GM08714 (cell line): ENCODE measurements around the gene FSTL1.

Source experiments
- H3K4me3 ChIP-seq: fragments of 200-500 bp; sonication (Bioruptor generic); 2 replicates; pipeline ENCODE4 v1.5.1; 2014; ENCODE audit warnings: mild to moderate bottlenecking, low read length, inconsistent platforms
- ZNF274 ChIP-seq: IDR thresholded peaks from 2 replicates; pipeline ENCODE4 v1.6.1; 2012; ENCODE audit warnings: mild to moderate bottlenecking, low read depth, low read length

The FSTL1 gene

DNA sequence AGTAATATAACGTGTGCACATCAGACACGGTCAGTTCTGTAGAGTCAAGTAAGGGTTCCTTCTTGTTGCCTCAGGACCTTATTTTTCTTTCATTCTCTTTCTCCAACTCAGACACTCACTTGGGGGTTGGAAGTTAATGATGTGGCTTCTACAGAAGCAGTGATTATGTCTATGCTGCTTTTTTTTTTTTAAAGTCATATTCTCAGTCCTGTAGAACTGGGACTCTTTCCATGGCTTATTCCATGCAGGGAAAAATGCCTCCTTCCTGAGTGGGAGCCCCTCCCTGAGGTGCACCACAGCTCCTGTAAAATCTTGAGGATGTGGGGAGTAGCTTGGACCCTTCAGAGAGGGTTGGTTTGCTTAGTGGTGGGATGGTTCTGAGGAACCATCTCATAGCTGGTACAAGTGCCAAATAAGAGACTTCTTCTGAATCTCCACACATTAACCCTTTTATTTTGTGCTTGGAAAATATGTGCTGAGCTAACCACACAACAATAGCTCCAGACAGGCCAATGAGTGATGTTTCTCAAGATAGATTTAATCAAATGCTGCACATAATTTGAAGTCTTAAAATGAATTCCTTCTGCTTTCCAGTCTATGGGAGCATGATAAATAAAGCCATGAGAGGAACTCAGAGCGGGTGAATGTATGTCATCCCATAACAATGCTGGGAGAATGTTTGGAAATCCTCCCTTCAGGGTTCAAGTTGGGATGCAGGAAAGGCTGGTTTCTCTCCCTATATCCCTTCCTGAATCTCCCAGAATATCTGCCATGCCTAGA, 23.3 kb upstream of the FSTL1 start:
- H3K4me3 ChIP-seq, result no peak overlapping the region
- no peak for TF ChIP-seq ZNF274

DNA sequence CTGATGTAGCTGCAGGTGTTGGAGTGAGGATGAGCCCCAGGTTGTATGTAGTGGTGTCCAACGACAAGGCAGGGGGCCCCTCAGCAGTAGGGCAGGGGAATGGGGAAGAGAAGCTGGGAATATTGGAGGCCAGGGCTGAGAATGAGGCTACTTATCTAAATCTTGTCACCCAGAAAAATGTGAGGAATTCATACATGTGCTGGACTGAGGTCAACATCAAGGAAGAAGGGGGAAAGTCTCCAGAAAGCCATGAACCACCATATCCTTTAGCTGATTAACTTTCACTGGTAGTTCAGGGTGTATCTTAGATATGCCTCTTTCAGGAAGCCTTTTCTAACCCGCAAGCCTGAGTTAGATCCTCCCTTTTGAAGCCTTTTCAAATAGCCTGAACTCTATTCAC, 22.6 kb upstream of the FSTL1 start:
- no peak for TF ChIP-seq ZNF274
- no peak overlapping the region for H3K4me3 ChIP-seq

- no peak for TF ChIP-seq ZNF274
These were observed 21.5 kb upstream of the FSTL1 start for GRCh38 chr3:120472121-120472844.

DNA sequence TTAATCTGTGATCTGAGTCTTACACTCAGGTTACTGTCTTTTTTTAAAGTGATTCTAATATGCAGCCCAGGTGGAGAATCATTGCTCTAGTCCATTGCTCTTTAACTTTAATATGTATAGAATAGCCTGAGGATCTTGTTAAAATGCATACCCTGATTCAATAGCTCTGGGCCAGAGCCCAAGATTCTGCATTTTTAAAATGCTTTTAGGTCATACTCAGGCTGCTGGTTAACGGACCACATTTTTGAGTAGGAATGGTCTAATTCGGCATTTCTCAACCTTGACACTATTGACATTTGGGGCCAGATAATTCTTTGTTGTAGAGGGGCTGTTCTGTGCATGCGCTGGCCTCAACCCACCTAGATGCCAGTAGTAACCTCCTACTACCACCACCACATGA, 20.9 kb upstream of the FSTL1 start:
- no peak for TF ChIP-seq ZNF274
- H3K4me3 ChIP-seq, result no peak overlapping the region

More at GRCh38 chr3:120472121-120472844, 21.5 kb upstream of the FSTL1 start:
- no peak overlapping the region for H3K4me3 ChIP-seq

- no peak overlapping the region for H3K4me3 ChIP-seq
- no peak for TF ChIP-seq ZNF274
These were observed 20.1 kb upstream of the FSTL1 start for GRCh38 chr3:120470870-120471269.

DNA sequence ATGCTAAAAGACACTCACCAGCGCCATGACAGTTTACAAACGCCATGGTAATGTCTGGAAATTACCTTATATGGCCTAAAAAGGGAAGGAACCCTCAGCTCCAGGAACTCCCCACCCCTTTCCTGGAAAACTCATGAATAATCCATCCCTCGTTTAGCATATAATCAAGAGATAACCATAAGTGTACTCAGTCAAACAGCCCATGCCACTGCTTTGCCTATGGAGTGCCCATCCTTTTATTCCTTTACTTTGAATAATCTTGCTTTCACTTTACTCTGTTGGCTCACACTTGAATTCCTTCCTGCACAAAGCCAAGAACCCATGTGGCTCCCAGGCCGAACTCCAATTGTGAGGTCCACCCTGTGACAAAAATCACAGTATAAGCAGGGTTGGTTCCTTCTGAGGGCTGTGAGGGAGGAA, 19.1 kb upstream of the FSTL1 start:
- H3K4me3 ChIP-seq, result no peak overlapping the region
- TF ChIP-seq ZNF274, result no peak

GRCh38 chr3:120469440-120469839, 18.6 kb upstream of the FSTL1 start:
- H3K4me3 ChIP-seq, result no peak overlapping the region
- no peak for TF ChIP-seq ZNF274

DNA sequence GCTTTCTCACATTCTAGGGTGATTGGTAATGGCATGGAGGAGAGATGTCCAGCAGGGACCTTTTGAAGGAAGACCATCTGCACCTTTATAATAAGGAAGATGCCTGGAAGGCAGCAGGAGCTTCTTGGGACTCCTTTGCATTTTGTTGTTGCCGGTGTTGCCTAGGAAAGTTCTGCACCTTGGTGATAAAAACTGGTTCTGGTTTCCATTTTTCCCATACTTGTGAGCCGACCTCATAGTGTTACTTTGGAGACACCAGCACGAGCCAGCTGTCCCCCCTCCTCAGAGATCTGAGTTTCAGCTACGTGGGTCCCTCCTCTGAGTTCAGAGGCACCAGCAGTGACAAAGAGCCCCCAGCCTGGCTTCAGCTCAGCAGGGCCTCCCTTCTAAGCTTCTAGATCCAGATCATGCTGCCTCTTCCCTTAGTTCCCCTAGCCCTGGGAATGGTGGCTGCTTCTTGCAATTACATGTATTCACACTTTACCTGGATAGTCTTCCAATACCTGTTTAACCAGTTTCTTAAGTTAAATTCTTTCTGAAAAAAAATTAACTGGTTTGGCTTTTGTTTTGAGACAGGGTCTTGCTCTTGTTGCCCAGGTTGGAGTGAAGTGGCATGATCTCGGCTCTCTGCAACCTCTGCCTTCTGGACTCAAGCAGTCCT, 18.0 kb upstream of the FSTL1 start:
- H3K4me3 ChIP-seq, result no peak overlapping the region

GRCh38 chr3:120462409-120462959, 11.7 kb upstream of the FSTL1 start:
- no peak overlapping the region for H3K4me3 ChIP-seq
- no peak for TF ChIP-seq ZNF274

More for the DNA sequence above, 18.0 kb upstream of the FSTL1 start:
- no peak for TF ChIP-seq ZNF274

- TF ChIP-seq ZNF274, result no peak
- H3K4me3 ChIP-seq, result no peak overlapping the region
These were observed 10.6 kb upstream of the FSTL1 start for GRCh38 chr3:120461416-120461815.

GRCh38 chr3:120460862-120461261, 10.1 kb upstream of the FSTL1 start:
- no peak for TF ChIP-seq ZNF274
- no peak overlapping the region for H3K4me3 ChIP-seq

- TF ChIP-seq ZNF274, result no peak
- H3K4me3 ChIP-seq, result no peak overlapping the region
These were observed 9.5 kb upstream of the FSTL1 start for GRCh38 chr3:120460181-120460790.

DNA sequence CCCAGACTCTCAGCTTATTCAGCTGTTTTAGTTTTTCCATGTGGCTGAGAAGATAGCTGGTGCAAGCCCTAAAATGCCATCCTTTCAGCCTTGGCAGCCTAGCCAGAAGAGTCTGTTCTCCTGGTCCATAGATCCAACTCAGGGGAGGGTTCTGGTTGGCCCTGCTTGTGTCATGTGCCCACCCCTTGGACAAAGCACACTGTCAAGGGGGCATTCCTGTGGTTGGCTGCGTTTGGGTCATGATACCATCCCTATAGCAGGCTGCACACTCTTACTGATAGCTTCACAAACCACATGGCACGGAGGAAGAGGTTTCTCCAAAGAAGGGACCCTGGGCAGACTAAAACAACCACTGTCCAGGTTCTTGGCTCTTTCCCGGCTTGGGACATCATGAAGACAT, 8.4 kb upstream of the FSTL1 start:
- no peak overlapping the region for H3K4me3 ChIP-seq
- no peak for TF ChIP-seq ZNF274

GRCh38 chr3:120457827-120458226, 7.0 kb upstream of the FSTL1 start:
- no peak overlapping the region for H3K4me3 ChIP-seq
- no peak for TF ChIP-seq ZNF274
